ENCODE data around the gene TUB. TPM values are rescaled to one million over a fixed set of nuclear protein-coding genes. Genes with fewer than 3 reads are reported as not detected.
A peak's percentile ranks its signal among the peaks of the same experiment; 100 is the strongest.

Gene TUB
- total RNA-seq, 1 donor from 2014 or later = 13.5 TPM

GRCh38 chr11:8087756-8088155 is 6.7 kb downstream of the TUB start:
- Histone ChIP-seq H3K9me3 (no peaks in the 10 kb centered on the region), H3K27me3 (no peaks in the 10 kb centered on the region), H3K27ac (no peak overlapping the region), H3K4me3 (no peak overlapping the region), H3K4me1 (peaks cover 58% of the 10 kb centered on the region), H3K36me3 (no peaks in the 10 kb centered on the region)
- no peak for DNase-seq (ENCODE audit: extremely low spot score in 2 of 2)
- no peak for TF ChIP-seq POLR2A (IDR thresholded peaks at IDR 0.05)
- TF ChIP-seq POLR2AphosphoS5 (IDR thresholded peaks at IDR 0.05; ENCODE audit: insufficient read depth in 1 of 2, low read depth in 1 of 2) = no peak
- no peak for TF ChIP-seq CTCF (IDR thresholded peaks at IDR 0.05)
- intact Hi-C loops (cut with DNase I) = loop anchor here (5.0 kb wide), 1 partner anchor 70 kb away; no protein-coding TSS in a partner anchor

GRCh38 chr11:8089791-8090510 is 8.9 kb downstream of the TUB start:
- intact Hi-C loops (cut with DNase I) = loop anchor here (5.0 kb wide), 1 partner anchor 73 kb away; no protein-coding TSS in a partner anchor
- Histone ChIP-seq H3K27me3 (no peaks in the 10 kb centered on the region), H3K4me1 (peaks cover 53% of the 10 kb centered on the region), H3K27ac (no peak overlapping the region), H3K9me3 (no peaks in the 10 kb centered on the region), H3K4me3 (no peak overlapping the region), H3K36me3 (peaks cover 0 to 5% of the 10 kb centered on the region in 2 donors)
- TF ChIP-seq POLR2A (IDR thresholded peaks at IDR 0.05) (no peak), CTCF (IDR thresholded peaks at IDR 0.05) (no peak), POLR2AphosphoS5 (IDR thresholded peaks at IDR 0.05; ENCODE audit: insufficient read depth in 1 of 2, low read depth in 1 of 2) (no peak)
- no peak for DNase-seq (ENCODE audit: extremely low spot score in 2 of 2)

GRCh38 chr11:8090756-8091155 is 9.7 kb downstream of the TUB start:
- Histone ChIP-seq H3K4me3 (no peak overlapping the region), H3K9me3 (no peaks in the 10 kb centered on the region), H3K27ac (no peak overlapping the region), H3K36me3 (peaks cover 0 to 5% of the 10 kb centered on the region in 2 donors), H3K27me3 (no peaks in the 10 kb centered on the region), H3K4me1 (peaks cover 55% of the 10 kb centered on the region)
- TF ChIP-seq POLR2A (IDR thresholded peaks at IDR 0.05) (no peak), CTCF (IDR thresholded peaks at IDR 0.05) (peak in 2 of 3 experiments; percentile 16 to 51), POLR2AphosphoS5 (IDR thresholded peaks at IDR 0.05; ENCODE audit: insufficient read depth in 1 of 2, low read depth in 1 of 2) (no peak)
- intact Hi-C loops (cut with DNase I) = no loop called here
- DNase-seq (ENCODE audit: extremely low spot score in 2 of 2) = no peak

GRCh38 chr11:8091721-8092120 is 10.7 kb downstream of the TUB start:
- peaks cover 0 to 5% of the 10 kb centered on the region in 2 donors for H3K36me3 ChIP-seq
- H3K4me3 ChIP-seq = no peak overlapping the region
- H3K4me1 ChIP-seq = peaks cover 45% of the 10 kb centered on the region
- TF ChIP-seq CTCF (IDR thresholded peaks at IDR 0.05) = no peak
- TF ChIP-seq POLR2A (IDR thresholded peaks at IDR 0.05) = no peak
- no peak for TF ChIP-seq POLR2AphosphoS5 (IDR thresholded peaks at IDR 0.05; ENCODE audit: insufficient read depth in 1 of 2, low read depth in 1 of 2)
- intact Hi-C loops (cut with DNase I) = no loop called here
- DNase-seq (ENCODE audit: extremely low spot score in 2 of 2) = no peak
- no peaks in the 10 kb centered on the region for H3K27me3 ChIP-seq
- H3K27ac ChIP-seq = no peak overlapping the region
- H3K9me3 ChIP-seq = no peaks in the 10 kb centered on the region
